H1 (cell line): Measurements from ENCODE around the gene ALDH1A2. TPM values are rescaled to one million over a fixed set of nuclear protein-coding genes. Genes with fewer than 3 reads are reported as not detected.

Source experiments
- CTCF ChIA-PET: fragments of 300-600 bp; sonication (Branson Sonifier 250); formaldehyde crosslinking; loops from one replicate; lab custom pipeline; 2021; ENCODE audit not compliant: partially characterized antibody; lab: Charles Lee
- POLR2A ChIA-PET: fragments of 300-600 bp; sonication (Branson Sonifier 250); formaldehyde crosslinking; loops from one replicate; lab custom pipeline; 2021; ENCODE audit warnings: inconsistent platforms; ENCODE audit not compliant: partially characterized antibody; lab: Charles Lee
- DNase-seq, 2 experiments: peaks; one replicate each; pipeline versions ENCODE4 v3.0.0 to v3.0.0-alpha.2; 2010 to 2022; ENCODE audit warnings: low spot score in 2 of 2, low read depth in 1 of 2, mixed read lengths in 1 of 2
- FAIRE-seq: peaks from 2 replicates; lab custom pipeline; 2011; peaks lifted over from hg19 to GRCh38; lab: Jason Lieb, UNC
- H2AFZ ChIP-seq: 2 replicates; pipeline ENCODE4 v1.8.1; 2012; ENCODE audit warnings: low read length, inconsistent platforms
- H2AK5ac ChIP-seq: 2 replicates; pipeline ENCODE4 v1.6.1; 2013; ENCODE audit warnings: low read depth, low read length
- H2BK120ac ChIP-seq: replicated peaks from 2 replicates; pipeline ENCODE3; 2013; ENCODE audit warnings: low read depth, low read length, inconsistent platforms
- H2BK12ac ChIP-seq: 2 replicates; pipeline ENCODE4 v1.6.1; 2013; ENCODE audit warnings: low read depth, low read length
- H2BK15ac ChIP-seq: 2 replicates; pipeline ENCODE4 v1.6.1; 2013; ENCODE audit warnings: low read length
- H2BK20ac ChIP-seq: 2 replicates; pipeline ENCODE4 v1.6.1; 2013; ENCODE audit warnings: low read length
- H2BK5ac ChIP-seq: 2 replicates; pipeline ENCODE4 v1.6.1; 2013; ENCODE audit warnings: low read depth, low read length
- H3K14ac ChIP-seq: 2 replicates; pipeline ENCODE4 v1.6.1; 2013; ENCODE audit warnings: inconsistent platforms; ENCODE audit not compliant: insufficient read length
- H3K18ac ChIP-seq: 2 replicates; pipeline ENCODE4 v1.6.1; 2013; ENCODE audit warnings: low read length; ENCODE audit errors: extremely low read depth
- H3K23ac ChIP-seq: 2 replicates; pipeline ENCODE4 v1.6.1; 2013; ENCODE audit warnings: inconsistent platforms; ENCODE audit not compliant: insufficient read length
- H3K23me2 ChIP-seq: 2 replicates; pipeline ENCODE4 v1.6.1; 2013; ENCODE audit warnings: low read depth, low read length
- H3K27ac ChIP-seq: 2 replicates; pipeline ENCODE4 v1.6.1; 2011; ENCODE audit warnings: low read depth, low read length, inconsistent platforms
- H3K27me3 ChIP-seq, 4 experiments: replicated peaks in 1 of 4; 1 replicate in 1 of 4; 2 replicates in 3 of 4; pipeline versions ENCODE4 v1.6.1 to v1.8.1; 2011 to 2013; ENCODE audit warnings: low read length in 3 of 4, mild to moderate bottlenecking in 3 of 4, inconsistent platforms in 2 of 4, mixed read lengths in 2 of 4, moderate library complexity in 1 of 4; ENCODE audit not compliant: control insufficient read depth in 3 of 4, insufficient read depth in 3 of 4; ENCODE audit errors: extremely low read depth in 1 of 4
- H3K36me3 ChIP-seq, 4 experiments: 2 replicates each; pipeline versions ENCODE4 v1.6.1 to v1.8.1; 2011 to 2013; ENCODE audit warnings: mild to moderate bottlenecking in 4 of 4, low read length in 3 of 4, moderate library complexity in 2 of 4, control low read depth in 1 of 4, inconsistent platforms in 1 of 4; ENCODE audit not compliant: insufficient read depth in 4 of 4, control insufficient read depth in 2 of 4
- H3K4ac ChIP-seq: replicated peaks from 2 replicates; pipeline ENCODE3; 2013; ENCODE audit warnings: low read length, low read depth, mixed read lengths, inconsistent platforms; ENCODE audit not compliant: insufficient read length
- H3K4me1 ChIP-seq, 4 experiments: replicated peaks in 1 of 4; 1 replicate in 1 of 4; 2 replicates in 3 of 4; pipeline versions ENCODE4 v1.6.1 to v1.8.1; 2011 to 2013; ENCODE audit warnings: low read length in 3 of 4, inconsistent platforms in 2 of 4, mixed read lengths in 1 of 4; ENCODE audit not compliant: insufficient read depth in 4 of 4, control insufficient read depth in 3 of 4
- H3K4me2 ChIP-seq, 2 experiments: 2 replicates each; pipeline versions ENCODE4 v1.6.1 to v1.8.1; 2011 to 2013; ENCODE audit warnings: low read depth in 2 of 2, low read length in 2 of 2, control low read depth in 1 of 2, inconsistent platforms in 1 of 2, mild to moderate bottlenecking in 1 of 2; ENCODE audit not compliant: insufficient read depth in 1 of 2
- H3K4me3 ChIP-seq, 4 experiments: fragments of 200-600, 300-600 bp in 1 of 4; sonication (generic), shearing (Covaris generic), sonication (Bioruptor Twin) in 1 of 4; 2 replicates each; pipeline versions ENCODE4 v1.5.1 to v1.8.1; 2011 to 2016; ENCODE audit warnings: low read length in 4 of 4, low read depth in 3 of 4, control low read depth in 2 of 4, inconsistent platforms in 2 of 4, mild to moderate bottlenecking in 2 of 4, mixed read lengths in 1 of 4, moderate library complexity in 1 of 4; ENCODE audit not compliant: insufficient read depth in 2 of 4; ENCODE audit errors: extremely low read depth in 1 of 4
- H3K56ac ChIP-seq: replicated peaks from 2 replicates; pipeline ENCODE3; 2013; ENCODE audit warnings: low read depth, mild to moderate bottlenecking, mixed read lengths, low read length, inconsistent platforms; ENCODE audit not compliant: insufficient read length
- H3K79me1 ChIP-seq: 2 replicates; pipeline ENCODE4 v1.6.1; 2013; ENCODE audit warnings: low read depth, low read length, control low read depth
- H3K79me2 ChIP-seq, 2 experiments: 2 replicates each; pipeline versions ENCODE4 v1.6.1 to v1.8.1; 2012 to 2013; ENCODE audit warnings: low read length in 2 of 2, mild to moderate bottlenecking in 2 of 2, inconsistent platforms in 1 of 2; ENCODE audit not compliant: insufficient read depth in 2 of 2, control insufficient read depth in 1 of 2
- H3K9ac ChIP-seq, 4 experiments: replicated peaks in 1 of 4; 1 replicate in 1 of 4; 2 replicates in 3 of 4; pipeline versions ENCODE4 v1.6.1 to v1.8.1; 2011 to 2013; ENCODE audit warnings: low read depth in 3 of 4, low read length in 3 of 4, control low read depth in 2 of 4, mild to moderate bottlenecking in 2 of 4, moderate library complexity in 2 of 4, inconsistent platforms in 1 of 4; ENCODE audit errors: extremely low read depth in 1 of 4
- H3K9me3 ChIP-seq, 2 experiments: 2 replicates each; pipeline versions ENCODE4 v1.6.1 to v1.8.1; 2012 to 2013; ENCODE audit warnings: mild to moderate bottlenecking in 2 of 2, moderate library complexity in 2 of 2, control low read depth in 1 of 2, inconsistent platforms in 1 of 2, low read depth in 1 of 2, low read length in 1 of 2, mixed read lengths in 1 of 2; ENCODE audit not compliant: insufficient read depth in 2 of 2
- H4K20me1 ChIP-seq, 2 experiments: replicated peaks in 1 of 2; 2 replicates each; pipeline versions ENCODE3 to v1.8.1; 2011 to 2013; ENCODE audit warnings: inconsistent platforms in 2 of 2, low read length in 2 of 2, mild to moderate bottlenecking in 1 of 2; ENCODE audit not compliant: insufficient read depth in 2 of 2, control insufficient read depth in 1 of 2
- H4K5ac ChIP-seq: 2 replicates; pipeline ENCODE4 v1.6.1; 2013; ENCODE audit warnings: low read length, low read depth, mixed read lengths, inconsistent platforms; ENCODE audit not compliant: insufficient read length
- H4K8ac ChIP-seq: 2 replicates; pipeline ENCODE4 v1.8.0; 2013; ENCODE audit warnings: mild to moderate bottlenecking, moderate library complexity, low read length, inconsistent platforms; ENCODE audit not compliant: insufficient read depth; ENCODE audit errors: extremely low read depth
- H4K91ac ChIP-seq: replicated peaks from 2 replicates; pipeline ENCODE3; 2013; ENCODE audit warnings: low read length, mixed read lengths, inconsistent platforms; ENCODE audit not compliant: insufficient read length
- CHD1 ChIP-seq: IDR thresholded peaks from 2 replicates; pipeline ENCODE4 v1.6.1; 2012; ENCODE audit warnings: low read depth, low read length, improper control_type of control experiment
- EZH2 ChIP-seq: fragments of 200-600 bp; sonication (generic); IDR thresholded peaks from 2 replicates; pipeline ENCODE4 v1.7.1; 2012; ENCODE audit warnings: low read depth, mild to moderate bottlenecking, moderate library complexity, low read length, inconsistent platforms; ENCODE audit not compliant: severe bottlenecking
- HDAC2 ChIP-seq, 2 experiments: fragments of 300-600 bp in 1 of 2; sonication (generic) in 1 of 2; IDR thresholded peaks; 2 replicates each; pipeline ENCODE4 v1.6.1; 2011 to 2012; ENCODE audit warnings: low read depth in 2 of 2, low read length in 2 of 2, mild to moderate bottlenecking in 2 of 2, moderate library complexity in 2 of 2, borderline replicate concordance in 1 of 2, inconsistent platforms in 1 of 2
- JUN ChIP-seq: IDR thresholded peaks from 2 replicates; pipeline ENCODE4 v1.6.1; 2011; ENCODE audit warnings: low read depth, mild to moderate bottlenecking, improper control_type of control experiment, low read length
- MAFK ChIP-seq: IDR thresholded peaks from 2 replicates; pipeline ENCODE4 v1.6.1; 2012; ENCODE audit warnings: low read depth, mild to moderate bottlenecking, improper control_type of control experiment, low read length
- RAD21 ChIP-seq, 2 experiments: IDR thresholded peaks in 1 of 2; conservative IDR thresholded peaks in 1 of 2; 2 replicates each; pipeline ENCODE4 v1.6.1; 2011; ENCODE audit warnings: low read depth in 2 of 2, low read length in 2 of 2, improper control_type of control experiment in 1 of 2, inconsistent platforms in 1 of 2, mild to moderate bottlenecking in 1 of 2, moderate library complexity in 1 of 2
- RNF2 ChIP-seq: fragments of 200-900, 300-1000 bp; sonication (generic); IDR thresholded peaks from 2 replicates; pipeline ENCODE4 v1.7.1; 2016; ENCODE audit warnings: borderline replicate concordance, low read depth, mild to moderate bottlenecking, antibody characterized with exemption, low read length; ENCODE audit not compliant: poor library complexity, severe bottlenecking; ENCODE audit errors: missing control alignments
- SAP30 ChIP-seq: fragments of 300-600 bp; sonication (generic); IDR thresholded peaks from 2 replicates; pipeline ENCODE4 v1.7.1; 2012; ENCODE audit warnings: low read length, moderate library complexity, mild to moderate bottlenecking, inconsistent platforms; ENCODE audit not compliant: insufficient read depth, insufficient replicate concordance
- SIRT6 ChIP-seq: IDR thresholded peaks from one replicate; pipeline ENCODE4 v1.7.1; 2012; ENCODE audit warnings: low read length, inconsistent platforms
- SP2 ChIP-seq: IDR thresholded peaks from 2 replicates; pipeline ENCODE4 v1.6.1; 2012; ENCODE audit warnings: mild to moderate bottlenecking, low read length, inconsistent platforms
- SRF ChIP-seq: IDR thresholded peaks from 2 replicates; pipeline ENCODE4 v1.6.1; 2011; ENCODE audit warnings: mild to moderate bottlenecking, low read depth, low read length, moderate library complexity
- TBP ChIP-seq: IDR thresholded peaks from 2 replicates; pipeline ENCODE4 v1.6.1; 2011; ENCODE audit warnings: low read depth, low read length, improper control_type of control experiment
- ZNF274 ChIP-seq: IDR thresholded peaks from 2 replicates; pipeline ENCODE4 v1.7.0; 2012; ENCODE audit warnings: low read length, borderline replicate concordance; ENCODE audit errors: extremely low read depth
- WGBS, 2 experiments: shearing (Covaris generic) in 1 of 2; methylation state at CpG; one replicate each; pipeline versions ENCODE4 v1.1.6 to v1.1.7; 2013 to 2015; ENCODE audit warnings: low lambda C conversion rate in 2 of 2, mixed read lengths in 2 of 2, inconsistent platforms in 1 of 2, low coverage in 1 of 2, missing lambda C conversion rate in 1 of 2; ENCODE audit not compliant: insufficient replicate concordance in 2 of 2, insufficient coverage in 1 of 2, insufficient read length in 1 of 2; ENCODE audit errors: extremely low coverage in 1 of 2, missing lambda C conversion rate in 1 of 2; 5-methylcytosine and 5-hydroxymethylcytosine counted together
- polyA plus RNA-seq, 7 experiments: library from polyadenylated mRNA; depleted of rRNA in 3 of 7; stranded (reverse) in 5 of 7; unstranded in 2 of 7; fragments of >200 nt in 5 of 7; fragments of 200-250 nt in 2 of 7; gene quantifications; 1 replicate in 5 of 7; 2 replicates in 1 of 7; 4 replicates in 1 of 7; pipeline versions ENCODE4 v1.2.1 to v1.2.3, GENCODE V29; 2011 to 2013; ENCODE audit warnings: missing spikeins in 2 of 7, mixed read lengths in 2 of 7
- total RNA-seq: library from RNA; stranded (reverse); fragmentation: NEBNext Ultra II Directional; extraction: Animal tissue kit (Norgen Biotek cat#: 25700); gene quantifications from 2 replicates; pipeline ENCODE4 v1.2.1, GENCODE V29; 2021
- TF ChIP-seq, protein P1 (sequence below): IDR thresholded peaks from 2 replicates; pipeline ENCODE4 v1.6.1; 2012; ENCODE audit warnings: inconsistent platforms

The ALDH1A2 gene
- total and polyA plus RNA-seq, 2 of the 8 experiments (the other 6 are each of a cell fraction or from before 2014, with no cell fraction given) = 0.06 to 0.24 TPM

DNA sequence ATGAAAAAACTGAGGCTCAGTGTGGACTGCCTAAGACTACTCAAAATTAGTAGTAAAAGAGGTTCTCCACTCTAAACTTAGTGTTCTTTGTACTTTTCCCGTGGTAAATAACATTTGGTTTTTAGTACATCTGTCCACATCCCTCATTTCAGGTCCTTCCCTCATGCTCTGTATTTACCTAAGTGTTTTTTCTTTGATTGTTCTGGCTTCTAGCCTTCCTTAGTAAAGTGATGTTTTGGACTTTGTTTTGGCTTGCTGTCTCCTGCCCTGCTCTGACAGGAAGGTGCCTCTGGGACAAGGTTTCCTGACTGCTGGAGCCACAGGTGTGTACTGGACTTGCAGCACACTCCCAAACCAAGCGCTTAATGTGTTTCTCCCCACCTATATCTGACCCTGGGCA, 29.9 kb upstream of the ALDH1A2 start:
- H4K91ac ChIP-seq = no peak overlapping the region
- H2BK120ac ChIP-seq = no peak overlapping the region
- H2BK20ac ChIP-seq = no peak overlapping the region
- H2BK5ac ChIP-seq = no peak overlapping the region
- no peak overlapping the region for H2AK5ac ChIP-seq
- H2BK12ac ChIP-seq = no peak overlapping the region
- H2AFZ ChIP-seq = no peak overlapping the region
- no peak overlapping the region for H3K14ac ChIP-seq
- ChIA-PET POLR2A (no interaction called here), CTCF (no interaction called here)
- H3K9ac ChIP-seq = no peak overlapping the region
- H3K27ac ChIP-seq = no peak overlapping the region
- no peaks in the 10 kb centered on the region for H3K27me3 ChIP-seq
- FAIRE-seq (no peak), DNase-seq (no peak)
- H3K4me3 ChIP-seq = no peak overlapping the region
- no peaks in the 10 kb centered on the region for H3K79me2 ChIP-seq
- no peak overlapping the region for H4K5ac ChIP-seq
- no peaks in the 10 kb centered on the region for H3K79me1 ChIP-seq
- H4K8ac ChIP-seq = no peak overlapping the region
- 90% methylated on average over 2 of the region's 2 CpGs; no CpG with 5 or more reads in 1 of the 2 experiments for WGBS, 2 experiments
- H3K4me1 ChIP-seq = no peaks in the 10 kb centered on the region
- no peak overlapping the region for H3K4me2 ChIP-seq
- H4K20me1 ChIP-seq = no peaks in the 10 kb centered on the region
- no peaks in the 10 kb centered on the region for H3K23me2 ChIP-seq
- H3K18ac ChIP-seq = no peak overlapping the region
- no peak overlapping the region for H3K56ac ChIP-seq
- no peaks in the 10 kb centered on the region for H3K9me3 ChIP-seq
- no peaks in the 10 kb centered on the region for H3K36me3 ChIP-seq
- no peak overlapping the region for H3K23ac ChIP-seq
- H2BK15ac ChIP-seq = no peak overlapping the region
- H3K4ac ChIP-seq = no peak overlapping the region
- TF ChIP-seq SAP30 (no peak), HDAC2 (IDR thresholded peaks at IDR 0.05; ENCODE audit: borderline replicate concordance in 1 of 2, low read depth in 2 of 2, low read length in 2 of 2) (no peak), RAD21 (IDR thresholded peaks at IDR 0.05 in 1 of 2, conservative IDR thresholded peaks at IDR 0.05 in 1 of 2; ENCODE audit: low read depth in 2 of 2, low read length in 2 of 2) (no peak), MAFK (no peak), JUN (no peak), CHD1 (no peak), SRF (no peak), ZNF274 (no peak), EZH2 (no peak), SP2 (no peak), SIRT6 (no peak), RNF2 (no peak), TBP (no peak)
- TF ChIP-seq, protein P1, sequence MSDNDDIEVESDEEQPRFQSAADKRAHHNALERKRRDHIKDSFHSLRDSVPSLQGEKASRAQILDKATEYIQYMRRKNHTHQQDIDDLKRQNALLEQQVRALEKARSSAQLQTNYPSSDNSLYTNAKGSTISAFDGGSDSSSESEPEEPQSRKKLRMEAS = no peak
